Nephron (organoid): Measurements from ENCODE around the gene SASS6.
A peak's percentile ranks its signal among the peaks of the same experiment; 100 is the strongest.

Experiments used
- H3K27ac Mint-ChIP-seq, 3 experiments: 2 replicates each; pipeline ENCODE4 v1.8.0; 2020; ENCODE audit warnings: mixed read lengths in 3 of 3, mild to moderate bottlenecking in 2 of 3, moderate library complexity in 1 of 3
- H3K27me3 Mint-ChIP-seq: 2 replicates; pipeline ENCODE4 v1.8.0; 2021; ENCODE audit warnings: low read depth, mild to moderate bottlenecking, moderate library complexity, mixed read lengths
- H3K36me3 Mint-ChIP-seq: 2 replicates; pipeline ENCODE4 v1.8.0; 2020; ENCODE audit warnings: low read depth, mixed read lengths
- H3K4me1 Mint-ChIP-seq: 2 replicates; pipeline ENCODE4 v1.8.0; 2020; ENCODE audit warnings: mixed read lengths
- H3K4me3 Mint-ChIP-seq, 3 experiments: 2 replicates each; pipeline ENCODE4 v1.8.0; 2020; ENCODE audit warnings: mild to moderate bottlenecking in 3 of 3, mixed read lengths in 3 of 3, moderate library complexity in 2 of 3
- H3K9me3 Mint-ChIP-seq: 2 replicates; pipeline ENCODE4 v1.8.0; 2020; ENCODE audit warnings: mixed read lengths
- CTCF ChIP-seq, 3 experiments: fragments of 200-600 bp; sonication (generic); IDR thresholded peaks; one replicate each; pipeline ENCODE4 v1.5.0; 2021; ENCODE audit warnings: antibody characterized with exemption in 3 of 3; ENCODE audit not compliant: unreplicated experiment in 3 of 3

The SASS6 gene

GRCh38 chr1:100070201-100070939, 62.4 kb downstream of the SASS6 start:
- Mint-ChIP-seq H3K9me3 (no peaks in the 10 kb centered on the region), H3K4me1 (no peaks in the 10 kb centered on the region)
- TF ChIP-seq CTCF (IDR thresholded peaks at IDR 0.05; ENCODE audit: unreplicated experiment in 3 of 3): no peak

GRCh38 chr1:100065969-100066227, 66.8 kb downstream of the SASS6 start:
- no peak overlapping the region for H3K27ac Mint-ChIP-seq
- TF ChIP-seq CTCF (IDR thresholded peaks at IDR 0.05; ENCODE audit: unreplicated experiment in 3 of 3): no peak
- H3K4me3 Mint-ChIP-seq: no peak overlapping the region
- no peaks in the 10 kb centered on the region for H3K4me1 Mint-ChIP-seq
- peaks cover 77% of the 10 kb centered on the region for H3K36me3 Mint-ChIP-seq
- no peaks in the 10 kb centered on the region for H3K9me3 Mint-ChIP-seq
- no peaks in the 10 kb centered on the region for H3K27me3 Mint-ChIP-seq

More at GRCh38 chr1:100070201-100070939, 62.4 kb downstream of the SASS6 start:
- Mint-ChIP-seq H3K27ac (no peak overlapping the region), H3K27me3 (no peaks in the 10 kb centered on the region), H3K4me3 (no peak overlapping the region), H3K36me3 (peaks cover 81% of the 10 kb centered on the region)

GRCh38 chr1:100065183-100065968, 67.4 kb downstream of the SASS6 start:
- Mint-ChIP-seq H3K4me1 (no peaks in the 10 kb centered on the region), H3K4me3 (no peak overlapping the region), H3K9me3 (no peaks in the 10 kb centered on the region), H3K27ac (no peak overlapping the region), H3K36me3 (peaks cover 74% of the 10 kb centered on the region), H3K27me3 (no peaks in the 10 kb centered on the region)
- no peak for TF ChIP-seq CTCF (IDR thresholded peaks at IDR 0.05; ENCODE audit: unreplicated experiment in 3 of 3)

- Mint-ChIP-seq H3K27me3 (no peaks in the 10 kb centered on the region), H3K27ac (no peak overlapping the region), H3K4me3 (no peak overlapping the region), H3K4me1 (no peaks in the 10 kb centered on the region), H3K36me3 (peaks cover 57% of the 10 kb centered on the region), H3K9me3 (no peaks in the 10 kb centered on the region)
- no peak for TF ChIP-seq CTCF (IDR thresholded peaks at IDR 0.05; ENCODE audit: unreplicated experiment in 3 of 3)
These were observed 71.0 kb downstream of the SASS6 start for GRCh38 chr1:100061681-100062080.

- H3K36me3 Mint-ChIP-seq: peaks cover 39% of the 10 kb centered on the region
- H3K9me3 Mint-ChIP-seq: no peaks in the 10 kb centered on the region
- H3K4me3 Mint-ChIP-seq: no peak overlapping the region
- H3K27ac Mint-ChIP-seq: peak overlapping the region in 2 of 3 experiments; percentile 2 to 3
- no peaks in the 10 kb centered on the region for H3K27me3 Mint-ChIP-seq
- peaks cover 5% of the 10 kb centered on the region for H3K4me1 Mint-ChIP-seq
- TF ChIP-seq CTCF (IDR thresholded peaks at IDR 0.05; ENCODE audit: unreplicated experiment in 3 of 3): no peak
These were observed 79.0 kb downstream of the SASS6 start for GRCh38 chr1:100053727-100054126.
